H1 (cell line): ENCODE measurements around the gene RELL1. TPM values are rescaled to one million over a fixed set of nuclear protein-coding genes. Genes with fewer than 3 reads are reported as not detected.

Experiments used
- BACH1 ChIP-seq: IDR thresholded peaks from 2 replicates; pipeline ENCODE4 v1.6.1; 2012; ENCODE audit warnings: low read length, improper control_type of control experiment
- CBX5 ChIP-seq: fragments of 300-800, 300-1000 bp; sonication (generic); IDR thresholded peaks from 2 replicates; pipeline ENCODE4 v1.7.1; 2016; ENCODE audit warnings: antibody characterized with exemption, low read length, low read depth
- CHD1 ChIP-seq: IDR thresholded peaks from 2 replicates; pipeline ENCODE4 v1.6.1; 2012; ENCODE audit warnings: low read depth, low read length, improper control_type of control experiment
- GTF2F1 ChIP-seq: IDR thresholded peaks from 2 replicates; pipeline ENCODE4 v1.6.1; 2012; ENCODE audit warnings: low read depth, low read length, improper control_type of control experiment, borderline replicate concordance
- JUND ChIP-seq: IDR thresholded peaks from 2 replicates; pipeline ENCODE4 v1.6.1; 2011; ENCODE audit warnings: mild to moderate bottlenecking, improper control_type of control experiment, low read length
- POLR2A ChIP-seq, 2 experiments: IDR thresholded peaks; 1 replicate in 1 of 2; 2 replicates in 1 of 2; pipeline ENCODE4 v1.6.1; 2011; ENCODE audit warnings: low read depth in 2 of 2, low read length in 2 of 2, mild to moderate bottlenecking in 2 of 2; ENCODE audit errors: control extremely low read depth in 1 of 2
- POLR2AphosphoS5 ChIP-seq: IDR thresholded peaks from 2 replicates; pipeline ENCODE4 v1.6.1; 2011; ENCODE audit warnings: low read depth, low read length
- RAD21 ChIP-seq, 2 experiments: IDR thresholded peaks in 1 of 2; conservative IDR thresholded peaks in 1 of 2; 2 replicates each; pipeline ENCODE4 v1.6.1; 2011; ENCODE audit warnings: low read depth in 2 of 2, low read length in 2 of 2, improper control_type of control experiment in 1 of 2, inconsistent platforms in 1 of 2, mild to moderate bottlenecking in 1 of 2, moderate library complexity in 1 of 2
- SP2 ChIP-seq: IDR thresholded peaks from 2 replicates; pipeline ENCODE4 v1.6.1; 2012; ENCODE audit warnings: mild to moderate bottlenecking, low read length, inconsistent platforms
- SRF ChIP-seq: IDR thresholded peaks from 2 replicates; pipeline ENCODE4 v1.6.1; 2011; ENCODE audit warnings: mild to moderate bottlenecking, low read depth, low read length, moderate library complexity
- TCF12 ChIP-seq: IDR thresholded peaks from 2 replicates; pipeline ENCODE4 v1.6.1; 2011; ENCODE audit warnings: low read depth, mild to moderate bottlenecking, low read length
- YY1 ChIP-seq: IDR thresholded peaks from 2 replicates; pipeline ENCODE4 v1.6.1; 2011; ENCODE audit warnings: low read depth, mild to moderate bottlenecking, low read length
- polyA plus RNA-seq, 7 experiments: library from polyadenylated mRNA; depleted of rRNA in 3 of 7; stranded (reverse) in 5 of 7; unstranded in 2 of 7; fragments of >200 nt in 5 of 7; fragments of 200-250 nt in 2 of 7; gene quantifications; 1 replicate in 5 of 7; 2 replicates in 1 of 7; 4 replicates in 1 of 7; pipeline versions ENCODE4 v1.2.1 to v1.2.3, GENCODE V29; 2011 to 2013; ENCODE audit warnings: missing spikeins in 2 of 7, mixed read lengths in 2 of 7
- total RNA-seq: library from RNA; stranded (reverse); fragmentation: NEBNext Ultra II Directional; extraction: Animal tissue kit (Norgen Biotek cat#: 25700); gene quantifications from 2 replicates; pipeline ENCODE4 v1.2.1, GENCODE V29; 2021
- TF ChIP-seq, protein P1 (sequence below): fragments of 300-600 bp; sonication (generic); IDR thresholded peaks from 2 replicates; pipeline ENCODE4 v1.7.1; 2012; ENCODE audit warnings: low read length, moderate library complexity, mild to moderate bottlenecking, inconsistent platforms; ENCODE audit not compliant: insufficient replicate concordance

RELL1 gene
- total and polyA plus RNA-seq, 2 of the 8 experiments (the other 6 are each of a cell fraction or from before 2014, with no cell fraction given): 2.1 to 14.1 TPM

DNA sequence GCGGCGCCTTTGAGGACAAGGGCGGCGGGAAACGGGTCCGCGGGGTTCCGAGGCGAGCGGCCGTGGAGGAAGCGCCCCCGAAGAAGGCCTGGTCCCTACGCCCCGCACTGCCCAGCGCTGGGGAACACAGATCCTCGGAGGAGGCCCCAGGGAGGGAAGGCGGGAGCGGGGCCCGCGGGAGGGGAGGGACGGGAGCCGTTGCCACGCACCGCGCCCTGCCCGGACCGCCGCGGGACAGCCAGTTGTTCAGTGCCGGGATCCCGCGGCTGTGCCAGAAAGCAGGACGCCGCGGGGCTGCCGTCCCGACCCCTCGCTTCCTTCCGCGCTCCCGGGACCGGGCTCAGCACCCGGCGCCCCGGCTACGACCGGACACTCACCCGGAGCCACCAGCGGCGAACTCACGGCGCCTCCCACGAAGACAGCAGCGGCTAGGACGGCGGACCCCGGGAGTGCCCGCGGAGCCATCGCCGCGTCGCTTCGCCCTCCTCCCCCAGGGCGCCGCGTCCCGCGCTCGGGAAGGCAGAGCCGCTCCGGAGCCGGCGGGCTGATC is 278 bp downstream of the RELL1 start (continued):
- TF ChIP-seq, protein P1, sequence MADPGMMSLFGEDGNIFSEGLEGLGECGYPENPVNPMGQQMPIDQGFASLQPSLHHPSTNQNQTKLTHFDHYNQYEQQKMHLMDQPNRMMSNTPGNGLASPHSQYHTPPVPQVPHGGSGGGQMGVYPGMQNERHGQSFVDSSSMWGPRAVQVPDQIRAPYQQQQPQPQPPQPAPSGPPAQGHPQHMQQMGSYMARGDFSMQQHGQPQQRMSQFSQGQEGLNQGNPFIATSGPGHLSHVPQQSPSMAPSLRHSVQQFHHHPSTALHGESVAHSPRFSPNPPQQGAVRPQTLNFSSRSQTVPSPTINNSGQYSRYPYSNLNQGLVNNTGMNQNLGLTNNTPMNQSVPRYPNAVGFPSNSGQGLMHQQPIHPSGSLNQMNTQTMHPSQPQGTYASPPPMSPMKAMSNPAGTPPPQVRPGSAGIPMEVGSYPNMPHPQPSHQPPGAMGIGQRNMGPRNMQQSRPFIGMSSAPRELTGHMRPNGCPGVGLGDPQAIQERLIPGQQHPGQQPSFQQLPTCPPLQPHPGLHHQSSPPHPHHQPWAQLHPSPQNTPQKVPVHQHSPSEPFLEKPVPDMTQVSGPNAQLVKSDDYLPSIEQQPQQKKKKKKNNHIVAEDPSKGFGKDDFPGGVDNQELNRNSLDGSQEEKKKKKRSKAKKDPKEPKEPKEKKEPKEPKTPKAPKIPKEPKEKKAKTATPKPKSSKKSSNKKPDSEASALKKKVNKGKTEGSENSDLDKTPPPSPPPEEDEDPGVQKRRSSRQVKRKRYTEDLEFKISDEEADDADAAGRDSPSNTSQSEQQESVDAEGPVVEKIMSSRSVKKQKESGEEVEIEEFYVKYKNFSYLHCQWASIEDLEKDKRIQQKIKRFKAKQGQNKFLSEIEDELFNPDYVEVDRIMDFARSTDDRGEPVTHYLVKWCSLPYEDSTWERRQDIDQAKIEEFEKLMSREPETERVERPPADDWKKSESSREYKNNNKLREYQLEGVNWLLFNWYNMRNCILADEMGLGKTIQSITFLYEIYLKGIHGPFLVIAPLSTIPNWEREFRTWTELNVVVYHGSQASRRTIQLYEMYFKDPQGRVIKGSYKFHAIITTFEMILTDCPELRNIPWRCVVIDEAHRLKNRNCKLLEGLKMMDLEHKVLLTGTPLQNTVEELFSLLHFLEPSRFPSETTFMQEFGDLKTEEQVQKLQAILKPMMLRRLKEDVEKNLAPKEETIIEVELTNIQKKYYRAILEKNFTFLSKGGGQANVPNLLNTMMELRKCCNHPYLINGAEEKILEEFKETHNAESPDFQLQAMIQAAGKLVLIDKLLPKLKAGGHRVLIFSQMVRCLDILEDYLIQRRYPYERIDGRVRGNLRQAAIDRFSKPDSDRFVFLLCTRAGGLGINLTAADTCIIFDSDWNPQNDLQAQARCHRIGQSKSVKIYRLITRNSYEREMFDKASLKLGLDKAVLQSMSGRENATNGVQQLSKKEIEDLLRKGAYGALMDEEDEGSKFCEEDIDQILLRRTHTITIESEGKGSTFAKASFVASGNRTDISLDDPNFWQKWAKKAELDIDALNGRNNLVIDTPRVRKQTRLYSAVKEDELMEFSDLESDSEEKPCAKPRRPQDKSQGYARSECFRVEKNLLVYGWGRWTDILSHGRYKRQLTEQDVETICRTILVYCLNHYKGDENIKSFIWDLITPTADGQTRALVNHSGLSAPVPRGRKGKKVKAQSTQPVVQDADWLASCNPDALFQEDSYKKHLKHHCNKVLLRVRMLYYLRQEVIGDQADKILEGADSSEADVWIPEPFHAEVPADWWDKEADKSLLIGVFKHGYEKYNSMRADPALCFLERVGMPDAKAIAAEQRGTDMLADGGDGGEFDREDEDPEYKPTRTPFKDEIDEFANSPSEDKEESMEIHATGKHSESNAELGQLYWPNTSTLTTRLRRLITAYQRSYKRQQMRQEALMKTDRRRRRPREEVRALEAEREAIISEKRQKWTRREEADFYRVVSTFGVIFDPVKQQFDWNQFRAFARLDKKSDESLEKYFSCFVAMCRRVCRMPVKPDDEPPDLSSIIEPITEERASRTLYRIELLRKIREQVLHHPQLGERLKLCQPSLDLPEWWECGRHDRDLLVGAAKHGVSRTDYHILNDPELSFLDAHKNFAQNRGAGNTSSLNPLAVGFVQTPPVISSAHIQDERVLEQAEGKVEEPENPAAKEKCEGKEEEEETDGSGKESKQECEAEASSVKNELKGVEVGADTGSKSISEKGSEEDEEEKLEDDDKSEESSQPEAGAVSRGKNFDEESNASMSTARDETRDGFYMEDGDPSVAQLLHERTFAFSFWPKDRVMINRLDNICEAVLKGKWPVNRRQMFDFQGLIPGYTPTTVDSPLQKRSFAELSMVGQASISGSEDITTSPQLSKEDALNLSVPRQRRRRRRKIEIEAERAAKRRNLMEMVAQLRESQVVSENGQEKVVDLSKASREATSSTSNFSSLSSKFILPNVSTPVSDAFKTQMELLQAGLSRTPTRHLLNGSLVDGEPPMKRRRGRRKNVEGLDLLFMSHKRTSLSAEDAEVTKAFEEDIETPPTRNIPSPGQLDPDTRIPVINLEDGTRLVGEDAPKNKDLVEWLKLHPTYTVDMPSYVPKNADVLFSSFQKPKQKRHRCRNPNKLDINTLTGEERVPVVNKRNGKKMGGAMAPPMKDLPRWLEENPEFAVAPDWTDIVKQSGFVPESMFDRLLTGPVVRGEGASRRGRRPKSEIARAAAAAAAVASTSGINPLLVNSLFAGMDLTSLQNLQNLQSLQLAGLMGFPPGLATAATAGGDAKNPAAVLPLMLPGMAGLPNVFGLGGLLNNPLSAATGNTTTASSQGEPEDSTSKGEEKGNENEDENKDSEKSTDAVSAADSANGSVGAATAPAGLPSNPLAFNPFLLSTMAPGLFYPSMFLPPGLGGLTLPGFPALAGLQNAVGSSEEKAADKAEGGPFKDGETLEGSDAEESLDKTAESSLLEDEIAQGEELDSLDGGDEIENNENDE: no peak
- TF ChIP-seq BACH1 (0 out of 2 replicates have a peak, but pooled peaks have one; percentile 3), SP2 (no peak), POLR2AphosphoS5 (peak; percentile 68; the same call in 1 of the 2 replicates), CBX5 (no peak), CHD1 (no peak), POLR2A (IDR thresholded peaks at IDR 0.05; ENCODE audit: control extremely low read depth in 1 of 2, low read depth in 2 of 2, low read length in 2 of 2) (peak; percentile 35 to 84), TCF12 (no peak), RAD21 (IDR thresholded peaks at IDR 0.05 in 1 of 2, conservative IDR thresholded peaks at IDR 0.05 in 1 of 2; ENCODE audit: low read depth in 2 of 2, low read length in 2 of 2) (no peak), YY1 (no peak), GTF2F1 (no peak), JUND (no peak), SRF (no peak)
